HepG2 (cell line): ENCODE results near the gene NEAT1. TPM values are rescaled to one million over a fixed set of nuclear protein-coding genes. Genes with fewer than 3 reads are reported as not detected.

Experiments used
- AGO2 ChIP-seq: fragments of 200-400 bp; formaldehyde crosslinking; optimal IDR thresholded peaks from 2 replicates; pipeline ENCODE3; 2017; ENCODE audit warnings: mild to moderate bottlenecking, low read depth, low read length, moderate library complexity
- ARID4A ChIP-seq: sonication (generic); formaldehyde crosslinking; IDR thresholded peaks from 2 replicates; pipeline ENCODE4 v1.5.0; 2020; ENCODE audit warnings: mild to moderate bottlenecking, missing genetic modification reagents, borderline replicate concordance
- CEBPB ChIP-seq: IDR thresholded peaks from 2 replicates; pipeline ENCODE4 v1.6.1; 2011; ENCODE audit warnings: low read depth, low read length, improper control_type of control experiment, borderline replicate concordance
- DR1 ChIP-seq: sonication (generic); formaldehyde crosslinking; IDR thresholded peaks from 2 replicates; pipeline ENCODE4 v1.8.0; 2021; ENCODE audit warnings: mild to moderate bottlenecking, missing genetic modification reagents, inconsistent platforms
- EP300 ChIP-seq, 3 experiments: sonication (generic) in 1 of 3; formaldehyde crosslinking in 1 of 3; IDR thresholded peaks; 2 replicates each; pipeline versions ENCODE4 v1.5.1 to v1.6.1; 2011 to 2020; ENCODE audit warnings: low read depth in 2 of 3, low read length in 2 of 3, borderline replicate concordance in 1 of 3, improper control_type of control experiment in 1 of 3, mild to moderate bottlenecking in 1 of 3, missing genetic modification reagents in 1 of 3, moderate library complexity in 1 of 3
- KLF12 ChIP-seq: sonication (generic); formaldehyde crosslinking; IDR thresholded peaks from 2 replicates; pipeline ENCODE4 v1.4.0; 2020; ENCODE audit warnings: missing genetic modification reagents, borderline replicate concordance
- SOX5 ChIP-seq: IDR thresholded peaks from 2 replicates; pipeline ENCODE4 v1.6.1; 2016; ENCODE audit warnings: borderline replicate concordance
- TFDP2 ChIP-seq: sonication (generic); formaldehyde crosslinking; IDR thresholded peaks from 2 replicates; pipeline ENCODE4 v1.4.0; 2020; ENCODE audit warnings: missing genetic modification reagents
- ZNF503 ChIP-seq: sonication (generic); formaldehyde crosslinking; IDR thresholded peaks from 2 replicates; pipeline ENCODE4 v1.4.0; 2020; ENCODE audit warnings: missing genetic modification reagents
- ZNF512B ChIP-seq: sonication (generic); formaldehyde crosslinking; IDR thresholded peaks from 2 replicates; pipeline ENCODE4 v1.5.1; 2020; ENCODE audit warnings: missing genetic modification reagents, mild to moderate bottlenecking, borderline replicate concordance
- ZNF557 ChIP-seq: sonication (generic); formaldehyde crosslinking; IDR thresholded peaks from 2 replicates; pipeline ENCODE4 v1.4.0; 2020; ENCODE audit warnings: missing genetic modification reagents
- ZNF569 ChIP-seq: sonication (generic); formaldehyde crosslinking; IDR thresholded peaks from 2 replicates; pipeline ENCODE4 v1.5.0; 2020; ENCODE audit warnings: mild to moderate bottlenecking, missing genetic modification reagents, moderate library complexity, borderline replicate concordance
- ZNF652 ChIP-seq: IDR thresholded peaks from 2 replicates; pipeline ENCODE4 v1.6.1; 2016; ENCODE audit warnings: low read depth, borderline replicate concordance
- ZNF7 ChIP-seq: IDR thresholded peaks from 2 replicates; pipeline ENCODE4 v1.6.1; 2016; ENCODE audit warnings: missing biosample characterization, missing genetic modification reagents
- ZNF749 ChIP-seq: sonication (generic); formaldehyde crosslinking; IDR thresholded peaks from 2 replicates; pipeline ENCODE4 v1.8.0; 2022; ENCODE audit warnings: mild to moderate bottlenecking, missing genetic modification reagents, moderate library complexity, borderline replicate concordance
- ZNF761 ChIP-seq: sonication (generic); formaldehyde crosslinking; conservative IDR thresholded peaks from 2 replicates; pipeline ENCODE4 v1.4.0; 2020; ENCODE audit warnings: mild to moderate bottlenecking, missing genetic modification reagents
- ZNF883 ChIP-seq: sonication (generic); formaldehyde crosslinking; IDR thresholded peaks from 2 replicates; pipeline ENCODE4 v1.5.1; 2020; ENCODE audit warnings: mild to moderate bottlenecking, missing genetic modification reagents; ENCODE audit errors: not compliant biosample characterization
- polyA plus RNA-seq, 8 experiments: library from polyadenylated mRNA; depleted of rRNA in 3 of 8; stranded (reverse) in 7 of 8; unstranded in 1 of 8; fragments of >200 nt; fragmentation: Illumina TruSeq in 4 of 8; extraction: Trizol in 4 of 8; gene quantifications; 2 replicates each; pipeline versions ENCODE4 v1.2.1 to v1.2.3, GENCODE V29; 2011 to 2016; ENCODE audit warnings: low read depth in 4 of 8, missing spikeins in 1 of 8, mixed read lengths in 1 of 8; ENCODE audit not compliant: insufficient read depth in 1 of 8
- total RNA-seq, 5 experiments: library from RNA; depleted of rRNA; stranded (reverse); fragments of >200 nt; fragmentation: Illumina TruSeq; extraction: Trizol; gene quantifications; 2 replicates each; pipeline ENCODE4 v1.2.3, GENCODE V29; 2016; ENCODE audit warnings: low read depth in 1 of 5

Gene NEAT1
- total and polyA plus RNA-seq, 2 of the 13 experiments (the other 11 are each of a cell fraction or from before 2014, with no cell fraction given), result 20.5 to 41.2 TPM

DNA sequence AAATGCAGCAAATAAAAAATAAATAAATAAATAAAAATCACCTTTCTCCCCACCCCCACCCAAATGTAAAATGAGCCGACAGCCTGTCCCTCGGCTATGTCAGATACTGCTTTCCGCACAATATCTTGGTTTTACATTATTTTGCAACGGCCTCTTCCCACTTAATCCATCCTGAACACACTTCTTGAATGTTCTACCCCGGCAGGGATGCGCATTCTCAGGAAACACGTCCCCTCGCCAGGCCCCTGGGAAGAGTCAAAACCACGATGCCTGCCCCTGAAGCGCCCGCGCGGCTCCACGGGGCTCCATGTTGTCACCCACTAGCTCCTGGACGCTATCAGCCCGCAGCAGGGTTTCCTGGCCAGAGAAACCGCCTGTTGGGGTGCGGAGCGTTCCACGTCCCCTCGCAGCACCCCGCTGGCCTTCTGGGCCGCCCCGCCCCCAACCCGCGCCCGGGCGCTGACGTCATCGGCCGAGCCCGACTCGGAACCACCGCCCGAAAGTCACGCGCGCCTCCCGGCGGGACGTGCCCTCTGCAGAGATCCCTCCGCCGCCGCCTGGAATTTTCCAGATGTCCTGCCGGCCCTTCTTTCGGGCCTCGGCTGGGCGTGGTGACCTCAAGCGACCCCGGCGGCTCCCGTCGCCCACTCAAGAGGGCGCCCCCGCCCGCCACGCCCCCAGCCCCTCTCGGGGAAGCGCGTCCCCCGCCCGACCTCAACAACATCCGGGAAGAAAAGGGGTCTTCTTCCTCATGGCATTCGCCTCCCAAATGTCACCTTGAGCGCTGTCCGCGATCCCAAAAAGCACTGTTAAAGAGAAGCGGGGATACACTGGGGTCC is 585 bp upstream of the NEAT1 start (continued):
- TF ChIP-seq ZNF503 (CRISPR knock-in tag) (no peak), CEBPB (no peak), AGO2 (peak; percentile 92), EP300 (IDR thresholded peaks at IDR 0.05; ENCODE audit: low read depth in 2 of 2, low read length in 2 of 2) (peak; percentile 60 to 81; a peak in 3 of 4 replicates), EP300 (CRISPR knock-in tag; IDR thresholded peaks at IDR 0.05; ENCODE audit: borderline replicate concordance) (no peak), ARID4A (CRISPR knock-in tag) (peak; percentile 19; the same call in 1 of the 2 replicates), ZNF883 (CRISPR knock-in tag) (no peak), ZNF512B (CRISPR knock-in tag) (peak; percentile 71; the same call in 1 of the 2 replicates), ZNF749 (CRISPR knock-in tag) (peak; percentile 17; the same call in 1 of the 2 replicates), ZNF569 (0 out of 2 replicates have a peak, but pooled peaks have one; percentile 20), ZNF557 (CRISPR knock-in tag) (no peak), TFDP2 (CRISPR knock-in tag) (peak; percentile 80), DR1 (CRISPR knock-in tag) (no peak), SOX5 (peak; percentile 43; the same call in 1 of the 2 replicates), KLF12 (CRISPR knock-in tag) (peak; percentile 14; the same call in 1 of the 2 replicates), ZNF652 (CRISPR knock-in tag) (no peak), ZNF7 (CRISPR knock-in tag) (no peak), ZNF761 (CRISPR knock-in tag) (peak; percentile 14; the same call in 1 of the 2 replicates)
